ENCODE data around the gene HCST. TPM values are rescaled to one million over a fixed set of nuclear protein-coding genes. Genes with fewer than 3 reads are reported as not detected.
"Not testable (repeated sequence)": the region's sequence is repeated elsewhere in the genome, so short reads cannot be mapped to it uniquely, and the experiment has no call there.

HCST gene
- total and polyA plus RNA-seq, 2 of the 4 experiments (the other 2 are of a cell fraction), result 1.5 TPM; not detected in 1

DNA sequence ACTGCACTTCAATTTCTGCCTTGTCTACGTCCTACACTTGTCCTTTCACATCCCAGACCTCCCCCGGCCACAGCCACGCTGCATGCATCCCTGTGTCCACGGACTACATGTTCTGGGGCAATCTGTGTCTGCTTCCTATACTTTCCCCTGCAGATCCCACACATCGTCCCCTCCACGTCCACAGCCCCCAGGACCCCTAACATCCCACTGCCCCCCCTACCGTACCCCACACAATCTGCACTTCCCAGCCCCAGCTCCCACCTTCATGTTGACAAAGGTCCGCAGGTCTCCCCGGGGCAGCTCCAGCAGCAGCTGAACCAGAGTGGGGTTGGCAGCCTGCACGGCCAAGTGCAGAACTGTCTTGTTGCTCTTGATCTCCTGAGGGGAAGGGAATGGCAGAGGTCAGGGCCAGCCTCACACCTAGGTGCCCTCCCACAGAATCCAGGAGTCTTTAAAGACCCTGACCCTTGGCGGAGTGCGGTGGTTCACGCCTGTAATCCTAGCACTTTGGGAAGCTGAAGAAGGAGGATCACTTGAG, 12.1 kb upstream of the HCST start:
- Histone ChIP-seq H4K20me1 (ENCODE audit: insufficient read depth, low read length) (no peaks in the 10 kb centered on the region), H3K4me2 (ENCODE audit: low read depth, low read length) (no peak overlapping the region), H3K36me3 (ENCODE audit: control insufficient read depth, insufficient read depth, low read length) (peaks cover 36% of the 10 kb centered on the region), H3K9me3 (ENCODE audit: control insufficient read depth, insufficient read depth, low read length) (no peaks in the 10 kb centered on the region), H3K9me1 (ENCODE audit: insufficient read depth, low read length) (no peaks in the 10 kb centered on the region; the same call in 1 of the 2 replicates), H2BK5ac (ENCODE audit: low read depth, low read length, poor library complexity, severe bottlenecking) (no peak overlapping the region), H3K27me3 (ENCODE audit: control insufficient read depth, insufficient read depth, low read length) (no peaks in the 10 kb centered on the region), H4K91ac (ENCODE audit: insufficient read depth, low read depth, low read length) (no peak overlapping the region), H4K5ac (ENCODE audit: low read depth, low read length) (no peak overlapping the region), H3K56ac (ENCODE audit: extremely low read depth, insufficient read depth, low read length) (no peak overlapping the region), H2AK5ac (ENCODE audit: low read depth, low read length) (no peak overlapping the region), H3K4me1 (ENCODE audit: control insufficient read depth, insufficient read depth, low read length) (no peaks in the 10 kb centered on the region), H3K4ac (ENCODE audit: low read depth, low read length) (no peak overlapping the region), H2AFZ (replicated peaks; ENCODE audit: low read length, poor library complexity) (no peak overlapping the region), H2BK20ac (ENCODE audit: low read depth, low read length) (no peak overlapping the region), H3K9ac (ENCODE audit: low read depth, low read length) (no peak overlapping the region), H3K18ac (ENCODE audit: low read depth, low read length) (no peak overlapping the region), H3K23ac (ENCODE audit: low read depth, low read length) (no peak overlapping the region), H4K8ac (ENCODE audit: low read depth in 2 of 2, low read length in 2 of 2) (no peak overlapping the region), H2BK120ac (ENCODE audit: low read depth, low read length) (no peak overlapping the region), H3K27ac (ENCODE audit: insufficient read depth, low read length) (no peak overlapping the region), H2AK9ac (replicated peaks; ENCODE audit: low read depth, low read length, poor library complexity) (no peak overlapping the region), H3K79me1 (ENCODE audit: low read depth in 1 of 2, low read length in 2 of 2) (peaks cover 2 to 8% of the 10 kb centered on the region in 2 experiments; a peak in 1 of 4 replicates), H3K4me3 (ENCODE audit: insufficient read depth, low read depth, low read length) (no peak overlapping the region), H3K14ac (replicated peaks; ENCODE audit: low read depth, low read length) (no peak overlapping the region), H2BK15ac (ENCODE audit: low read depth, low read length) (no peak overlapping the region)
- no peak for ATAC-seq (ENCODE audit: low read depth)
- TF ChIP-seq NFE2L2 (IDR thresholded peaks at IDR 0.05; ENCODE audit: low read depth, low read length) (no peak), RAD21 (IDR thresholded peaks at IDR 0.05; ENCODE audit: low read length) (no peak), BHLHE40 (IDR thresholded peaks at IDR 0.05; ENCODE audit: low read depth, low read length) (no peak), RCOR1 (IDR thresholded peaks at IDR 0.05; ENCODE audit: insufficient replicate concordance, low read length) (no peak), FOS (IDR thresholded peaks at IDR 0.05; ENCODE audit: low read depth, low read length) (no peak), CHD1 (IDR thresholded peaks at IDR 0.05; ENCODE audit: low read depth, low read length) (no peak), RFX5 (IDR thresholded peaks at IDR 0.05; ENCODE audit: low read depth, low read length) (no peak)
- TF ChIP-seq, protein P1, sequence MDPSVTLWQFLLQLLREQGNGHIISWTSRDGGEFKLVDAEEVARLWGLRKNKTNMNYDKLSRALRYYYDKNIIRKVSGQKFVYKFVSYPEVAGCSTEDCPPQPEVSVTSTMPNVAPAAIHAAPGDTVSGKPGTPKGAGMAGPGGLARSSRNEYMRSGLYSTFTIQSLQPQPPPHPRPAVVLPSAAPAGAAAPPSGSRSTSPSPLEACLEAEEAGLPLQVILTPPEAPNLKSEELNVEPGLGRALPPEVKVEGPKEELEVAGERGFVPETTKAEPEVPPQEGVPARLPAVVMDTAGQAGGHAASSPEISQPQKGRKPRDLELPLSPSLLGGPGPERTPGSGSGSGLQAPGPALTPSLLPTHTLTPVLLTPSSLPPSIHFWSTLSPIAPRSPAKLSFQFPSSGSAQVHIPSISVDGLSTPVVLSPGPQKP (IDR thresholded peaks at IDR 0.05; ENCODE audit: borderline replicate concordance, low read depth, low read length), result no peak
- CTCF ChIA-PET, result no interaction called here
- dilution Hi-C loops (cut with HindIII; ENCODE audit: low sequenced_read_pairs, unreplicated experiment), result no loop called here
- intact Hi-C loops (cut with micrococcal nuclease), result no loop called here
- DNase-seq, result no peak
- no TSS peak for BruUV-seq (replicated peaks)
- 93% methylated on average over 3 of the region's 13 CpGs; no CpG with 5 or more reads in 1 of the 2 experiments for WGBS, 2 experiments (ENCODE audit: extremely low coverage in 2 of 2, insufficient read length in 1 of 2)
- in situ Hi-C loops (cut with MboI; ENCODE audit: low sequenced_read_pairs), result no loop called here
- POLR2A ChIA-PET (ENCODE audit: unreplicated experiment), result no interaction called here

DNA sequence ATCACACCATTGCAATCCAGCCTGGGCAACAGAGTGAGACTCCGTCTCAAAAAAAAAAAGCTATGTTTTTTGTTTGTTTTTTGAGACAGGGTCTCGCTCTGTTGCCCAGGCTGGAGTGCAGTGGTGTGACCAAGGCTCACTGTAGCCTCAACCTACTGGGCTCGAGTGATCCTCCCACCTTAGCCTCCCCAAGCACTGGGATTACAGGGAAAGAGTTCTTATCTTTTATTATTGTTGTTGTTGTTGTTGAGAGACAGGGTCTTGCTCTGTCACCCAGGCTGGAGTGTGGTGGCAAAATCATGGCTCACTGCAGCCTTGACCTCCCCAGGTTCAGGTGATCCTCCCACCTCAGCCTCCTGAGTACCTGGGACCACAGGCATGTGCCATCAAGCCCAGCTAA, 10.5 kb upstream of the HCST start:
- H2AK5ac ChIP-seq (ENCODE audit: low read depth, low read length); H3K27ac ChIP-seq (ENCODE audit: insufficient read depth, low read length); H2BK15ac ChIP-seq (ENCODE audit: low read depth, low read length); H3K27me3 ChIP-seq (ENCODE audit: control insufficient read depth, insufficient read depth, low read length); H4K8ac ChIP-seq (ENCODE audit: low read depth in 2 of 2, low read length in 2 of 2); H3K14ac ChIP-seq (replicated peaks; ENCODE audit: low read depth, low read length); H2BK5ac ChIP-seq (ENCODE audit: low read depth, low read length, poor library complexity, severe bottlenecking); H2BK20ac ChIP-seq (ENCODE audit: low read depth, low read length); H4K20me1 ChIP-seq (ENCODE audit: insufficient read depth, low read length); H3K9ac ChIP-seq (ENCODE audit: low read depth, low read length); H3K4ac ChIP-seq (ENCODE audit: low read depth, low read length); H3K18ac ChIP-seq (ENCODE audit: low read depth, low read length); H2AFZ ChIP-seq (replicated peaks; ENCODE audit: low read length, poor library complexity); H3K9me3 ChIP-seq (ENCODE audit: control insufficient read depth, insufficient read depth, low read length); H4K5ac ChIP-seq (ENCODE audit: low read depth, low read length); H4K91ac ChIP-seq (ENCODE audit: insufficient read depth, low read depth, low read length); intact Hi-C loops (cut with micrococcal nuclease); H3K23ac ChIP-seq (ENCODE audit: low read depth, low read length); BruUV-seq (replicated peaks); H3K4me3 ChIP-seq (ENCODE audit: insufficient read depth, low read depth, low read length); H3K4me1 ChIP-seq (ENCODE audit: control insufficient read depth, insufficient read depth, low read length); H3K56ac ChIP-seq (ENCODE audit: extremely low read depth, insufficient read depth, low read length); ATAC-seq (ENCODE audit: low read depth); H3K9me1 ChIP-seq (ENCODE audit: insufficient read depth, low read length); in situ Hi-C loops (cut with MboI; ENCODE audit: low sequenced_read_pairs); H2BK120ac ChIP-seq (ENCODE audit: low read depth, low read length); POLR2A ChIA-PET (ENCODE audit: unreplicated experiment); DNase-seq; H3K4me2 ChIP-seq (ENCODE audit: low read depth, low read length); H2AK9ac ChIP-seq (replicated peaks; ENCODE audit: low read depth, low read length, poor library complexity); dilution Hi-C loops (cut with HindIII; ENCODE audit: low sequenced_read_pairs, unreplicated experiment): not testable (repeated sequence)
- Histone ChIP-seq H3K36me3 (ENCODE audit: control insufficient read depth, insufficient read depth, low read length) (peaks cover 43% of the 10 kb centered on the region), H3K79me1 (ENCODE audit: low read depth in 1 of 2, low read length in 2 of 2) (peaks cover 8 to 12% of the 10 kb centered on the region in 2 experiments; a peak in 1 of 4 replicates)
- CTCF ChIA-PET, result interaction anchor here (0.6 kb wide), 1 partner anchor 976 kb away, joined by 4 read pairs; no protein-coding TSS in a partner anchor
- WGBS, 2 experiments (ENCODE audit: extremely low coverage in 2 of 2, insufficient read length in 1 of 2), result no CpG with 5 or more reads among the region's 3 CpGs

All from IMR-90 (cell line).